GM19438 (cell line): ENCODE data around the gene PPM1F.
"Not testable (repeated sequence)": the region's sequence is repeated elsewhere in the genome, so short reads cannot be mapped to it uniquely, and the experiment has no call there.

Experiments used
- ATAC-seq: cut with Tn5 transposase; IDR thresholded peaks from one replicate; pipeline ENCODE4 v1.9.1; 2021; ENCODE audit warnings: low read depth; ENCODE audit not compliant: unreplicated experiment

PPM1F gene

DNA sequence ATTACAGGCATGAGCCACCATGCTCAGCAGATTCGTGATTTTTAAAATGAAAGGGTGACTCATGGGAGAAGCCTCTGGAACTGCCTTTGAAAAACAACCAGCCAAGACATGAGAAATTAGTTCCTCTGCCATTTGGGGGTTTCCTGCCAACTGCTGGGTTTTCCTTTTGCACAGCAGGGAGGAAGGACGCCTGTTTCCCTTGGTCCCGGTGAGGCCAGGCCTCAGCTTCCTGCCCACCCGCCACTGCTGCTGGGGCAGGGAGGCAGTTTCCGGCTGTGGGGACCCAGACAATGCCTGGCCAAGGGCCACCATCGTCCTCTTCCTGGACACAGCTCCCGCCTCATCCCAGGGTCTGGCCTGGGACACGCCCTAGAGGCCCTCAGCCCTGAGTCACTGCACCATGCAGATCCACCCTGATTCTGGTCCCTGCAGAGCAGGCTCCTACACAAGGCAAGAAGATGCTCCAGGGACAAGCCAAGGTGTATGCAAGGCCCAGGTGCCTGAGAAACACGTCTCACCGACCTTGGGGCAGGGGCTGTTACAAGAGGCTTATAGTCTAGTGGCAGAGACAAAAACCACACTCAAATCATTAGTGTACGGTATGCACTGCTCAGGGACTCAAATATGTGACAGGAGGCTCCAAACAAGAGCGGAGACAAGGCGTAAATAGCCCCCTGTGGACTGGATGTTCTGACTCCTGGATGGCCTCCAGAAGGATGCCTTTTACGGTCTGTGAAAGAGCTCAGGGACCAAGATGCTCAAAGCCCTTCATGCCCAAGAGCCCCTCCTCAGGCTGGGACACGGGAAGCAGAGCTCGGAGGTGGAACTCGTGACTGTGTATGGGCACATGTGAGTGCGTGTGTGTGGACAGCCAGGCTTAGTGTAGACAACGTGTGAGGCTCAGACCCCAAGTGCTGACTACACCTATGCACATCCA is 10.0 kb downstream of the PPM1F start:
- ATAC-seq: no peak

DNA sequence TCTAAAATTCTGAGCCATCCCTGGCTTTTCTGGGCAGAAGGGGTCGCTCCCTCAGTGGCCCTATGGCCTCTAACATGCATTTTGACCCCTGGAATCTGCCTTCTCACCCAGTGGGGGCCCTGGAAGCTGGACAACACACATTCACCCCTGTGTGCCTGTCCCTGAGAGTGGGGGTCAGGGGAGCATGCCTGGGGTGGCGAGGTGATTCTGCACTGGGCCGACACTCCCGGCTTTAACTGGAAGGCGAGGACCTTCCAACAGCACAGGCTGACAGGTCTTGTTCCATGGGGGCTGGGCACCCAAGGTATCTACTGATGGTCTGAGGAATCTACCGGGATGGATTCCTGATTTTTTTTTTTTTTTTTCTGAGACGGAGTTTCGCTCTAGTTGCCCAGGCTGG is 10.7 kb downstream of the PPM1F start:
- ATAC-seq: no peak

DNA sequence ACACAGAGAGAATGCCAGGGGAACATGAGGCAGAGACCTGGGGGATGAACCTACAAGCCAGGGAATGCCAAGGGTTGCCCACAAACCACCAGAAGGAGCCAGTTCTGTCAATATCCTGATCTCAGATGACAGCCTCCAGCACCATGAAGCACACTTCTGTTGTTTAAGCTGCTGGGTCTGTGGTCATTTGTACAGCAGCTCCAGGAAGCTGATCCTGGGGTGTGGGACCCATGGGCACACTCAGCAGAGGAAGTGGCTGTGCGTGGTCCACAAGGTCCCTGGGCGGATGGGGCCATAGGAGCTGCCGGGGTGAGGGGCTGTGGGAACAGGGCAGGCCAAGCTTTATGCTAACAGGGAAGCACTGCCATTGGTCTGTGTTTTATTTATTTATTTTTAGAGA is 12.1 kb downstream of the PPM1F start:
- ATAC-seq: no peak

DNA sequence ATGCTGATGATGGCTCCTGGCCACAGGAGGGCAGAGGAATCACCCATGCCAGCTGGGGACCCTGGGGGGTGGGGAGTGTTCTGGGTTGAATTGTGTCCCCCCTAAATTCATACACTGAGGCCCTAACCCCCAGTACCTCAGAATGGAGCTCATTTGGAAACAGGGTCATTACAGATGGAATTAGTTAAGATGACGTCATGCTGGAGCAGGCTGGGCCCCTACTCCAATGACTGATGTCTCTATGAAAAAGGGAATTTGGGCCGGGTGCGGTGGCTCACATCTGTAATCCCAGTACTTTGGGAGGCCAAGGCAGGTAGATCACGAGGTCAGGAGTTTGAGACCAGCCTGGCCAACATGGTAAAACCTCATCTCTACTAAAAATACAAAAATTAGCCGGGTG is 12.7 kb downstream of the PPM1F start:
- not testable (repeated sequence) for ATAC-seq

- no peak for ATAC-seq
These were observed 13.2 kb downstream of the PPM1F start for GRCh38 chr22:21939461-21939913.

GRCh38 chr22:21938906-21939305 is 13.7 kb downstream of the PPM1F start:
- no peak for ATAC-seq

- peak; percentile 93 for ATAC-seq
These were observed 14.4 kb downstream of the PPM1F start for GRCh38 chr22:21938071-21938822.

DNA sequence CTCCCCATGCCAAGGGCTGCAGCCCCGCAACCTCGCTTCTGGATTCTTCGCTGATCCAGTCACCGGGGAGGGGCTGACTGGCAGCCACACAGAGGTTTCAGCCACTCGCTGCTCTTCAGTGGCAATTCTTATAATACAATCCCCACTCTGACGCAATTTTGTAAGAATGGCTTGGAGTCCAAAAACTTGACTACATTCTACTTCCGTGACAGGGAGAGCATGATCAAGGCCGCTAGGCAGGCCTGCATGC is 14.9 kb downstream of the PPM1F start:
- ATAC-seq: peak; percentile 8

- peak; percentile 4 for ATAC-seq
These were observed 15.4 kb downstream of the PPM1F start for GRCh38 chr22:21937041-21937820.

- no peak for ATAC-seq
These were observed 16.4 kb downstream of the PPM1F start for GRCh38 chr22:21936151-21936775.

GRCh38 chr22:21933910-21934309 is 18.7 kb downstream of the PPM1F start:
- no peak for ATAC-seq

DNA sequence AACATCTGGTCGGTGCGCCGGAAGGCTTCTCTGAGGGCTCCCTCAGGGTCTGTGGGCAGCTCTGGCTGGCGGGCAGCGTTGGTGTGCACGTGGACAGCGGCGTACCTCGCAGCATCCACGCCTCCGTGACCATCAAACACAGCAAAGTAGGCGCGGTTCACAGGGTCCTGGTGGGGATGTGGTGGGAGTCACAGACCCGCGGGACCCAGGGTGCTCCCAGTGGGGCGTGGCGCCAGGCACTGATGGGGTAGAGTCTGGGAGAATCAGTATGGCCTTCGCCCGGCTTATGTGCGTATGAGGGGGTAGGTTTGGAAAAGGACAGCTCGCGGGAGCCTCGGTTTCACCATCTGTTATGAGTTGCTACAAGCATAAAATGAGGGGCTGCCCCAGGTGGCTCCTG is 19.2 kb downstream of the PPM1F start:
- ATAC-seq: no peak

GRCh38 chr22:21932347-21932746 is 20.3 kb downstream of the PPM1F start:
- ATAC-seq: no peak

GRCh38 chr22:21931056-21931455 is 21.6 kb downstream of the PPM1F start:
- ATAC-seq: no peak

- no peak for ATAC-seq
These were observed 23.4 kb downstream of the PPM1F start for GRCh38 chr22:21929253-21929652.

DNA sequence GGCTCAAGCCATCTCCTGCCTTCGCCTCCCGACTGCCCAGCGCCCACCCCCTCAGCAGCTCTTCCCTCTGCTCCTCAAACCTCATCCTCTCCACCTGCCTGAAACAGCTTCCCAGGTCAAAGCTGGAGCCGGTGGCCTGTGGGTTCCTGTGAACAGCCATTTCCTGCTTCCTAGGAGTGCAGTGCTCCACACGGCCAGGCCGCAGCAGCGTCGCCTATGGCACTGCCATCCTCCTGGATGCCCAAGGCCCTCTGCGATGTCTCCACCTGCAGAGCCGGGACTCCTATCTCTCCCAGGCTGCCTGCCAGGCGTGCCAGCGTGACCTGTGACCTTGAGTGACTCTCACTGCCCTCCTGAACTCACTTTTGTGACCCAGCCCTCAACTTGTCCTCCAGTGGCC is 24.6 kb downstream of the PPM1F start:
- no peak for ATAC-seq

- ATAC-seq: no peak
These were observed 25.3 kb downstream of the PPM1F start for GRCh38 chr22:21927174-21927823.

GRCh38 chr22:21926728-21927127 is 25.9 kb downstream of the PPM1F start:
- ATAC-seq: no peak

DNA sequence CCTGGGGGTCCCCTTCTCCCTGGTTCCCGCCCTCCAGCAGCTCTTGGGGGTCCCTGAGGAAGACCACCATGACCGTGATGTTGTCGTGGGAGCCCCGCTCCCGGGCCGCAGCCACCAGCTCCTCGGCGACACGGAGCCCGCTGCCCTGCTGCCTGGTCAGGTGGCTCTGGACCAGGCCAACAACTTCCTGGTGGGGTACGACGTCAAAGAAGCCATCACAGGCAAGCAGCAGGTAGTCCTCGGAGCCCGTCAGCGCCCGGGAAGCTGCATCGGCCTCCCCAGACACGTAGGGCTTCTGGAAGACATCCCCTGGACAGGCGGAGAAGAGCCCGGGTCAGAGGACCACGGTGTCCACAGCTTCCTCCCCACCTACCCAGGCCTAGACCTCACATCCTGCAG is 29.5 kb downstream of the PPM1F start:
- ATAC-seq: no peak
